ENCODE results near the gene JAG2.
A peak's percentile ranks its signal among the peaks of the same experiment; 100 is the strongest.

Gene JAG2

GRCh38 chr14:105203057-105203531 lies 34.5 kb upstream of the JAG2 start:
- peak; percentile 45 for DNase-seq (ENCODE audit: low read depth)

GRCh38 chr14:105201925-105202513 lies 33.4 kb upstream of the JAG2 start:
- DNase-seq (ENCODE audit: low read depth) = no peak

- no peak for DNase-seq (ENCODE audit: low read depth)
Observed at GRCh38 chr14:105201156-105201924, 32.8 kb upstream of the JAG2 start.

DNA sequence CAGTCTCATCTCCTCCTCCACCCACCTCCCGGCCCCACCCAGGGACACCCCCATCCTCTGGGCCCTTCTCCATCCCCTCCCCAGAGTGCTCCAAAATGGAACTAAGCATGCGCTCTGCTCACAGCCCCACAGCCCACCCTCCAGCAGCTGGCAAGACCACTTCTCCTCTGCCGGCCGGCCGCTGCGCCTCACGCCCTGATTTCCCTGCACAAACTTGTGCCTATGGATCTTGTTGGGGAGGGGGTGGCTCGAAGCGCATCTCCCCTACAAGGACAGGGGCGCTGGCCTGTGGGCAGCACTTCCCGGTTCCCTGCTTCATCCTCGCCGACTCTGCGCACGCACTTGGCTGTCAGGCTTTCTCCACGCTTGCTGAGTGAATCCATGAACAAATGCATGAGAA lies 32.1 kb upstream of the JAG2 start:
- no peak for DNase-seq (ENCODE audit: low read depth)

GRCh38 chr14:105200074-105200473 lies 31.5 kb upstream of the JAG2 start:
- no peak for DNase-seq (ENCODE audit: low read depth)

- peak; percentile 48 for DNase-seq (ENCODE audit: low read depth)
Observed at GRCh38 chr14:105199093-105199492, 30.5 kb upstream of the JAG2 start.

DNA sequence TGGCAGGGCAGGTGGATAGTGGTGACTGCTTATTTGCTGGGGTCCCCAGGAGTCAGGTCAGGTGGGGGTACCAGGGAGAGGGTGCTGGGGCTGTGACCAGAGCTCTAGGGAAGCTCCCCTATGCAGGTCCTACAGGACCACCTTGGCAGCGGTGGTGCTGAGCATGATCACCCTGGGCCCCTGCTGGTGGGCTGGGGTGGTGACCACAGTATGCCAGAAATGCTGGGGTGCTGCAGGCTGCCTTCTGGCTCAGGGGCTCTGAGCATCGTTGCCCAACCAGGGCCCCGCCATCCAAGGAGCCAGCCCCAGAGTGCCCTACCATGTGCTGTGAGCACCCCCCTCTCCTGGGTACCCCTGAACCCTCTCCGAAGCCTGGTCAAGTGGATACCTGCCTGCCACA lies 30.0 kb upstream of the JAG2 start:
- DNase-seq (ENCODE audit: low read depth) = no peak

DNA sequence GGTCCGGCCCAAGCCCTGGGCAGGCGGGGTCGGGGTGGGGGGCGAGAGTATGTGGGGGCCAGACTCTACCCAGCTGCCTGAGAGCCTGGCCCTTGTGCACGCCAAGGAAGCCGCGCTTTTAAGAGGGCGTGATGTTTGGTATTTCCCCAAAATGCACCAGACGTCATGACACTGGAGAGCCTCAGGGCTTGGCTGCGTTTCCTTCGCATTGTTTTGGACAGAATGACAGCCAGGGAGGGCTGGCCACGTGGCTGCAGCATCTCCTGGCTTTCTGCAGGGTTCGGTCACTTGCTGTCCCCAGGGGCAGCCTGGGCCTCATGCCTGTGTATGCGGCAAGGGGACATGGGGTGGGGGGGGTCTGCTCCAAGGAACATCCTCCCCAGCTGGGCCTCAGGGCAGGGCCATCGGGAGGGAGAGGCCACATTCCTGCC lies 28.6 kb upstream of the JAG2 start:
- no peak for DNase-seq (ENCODE audit: low read depth)

DNA sequence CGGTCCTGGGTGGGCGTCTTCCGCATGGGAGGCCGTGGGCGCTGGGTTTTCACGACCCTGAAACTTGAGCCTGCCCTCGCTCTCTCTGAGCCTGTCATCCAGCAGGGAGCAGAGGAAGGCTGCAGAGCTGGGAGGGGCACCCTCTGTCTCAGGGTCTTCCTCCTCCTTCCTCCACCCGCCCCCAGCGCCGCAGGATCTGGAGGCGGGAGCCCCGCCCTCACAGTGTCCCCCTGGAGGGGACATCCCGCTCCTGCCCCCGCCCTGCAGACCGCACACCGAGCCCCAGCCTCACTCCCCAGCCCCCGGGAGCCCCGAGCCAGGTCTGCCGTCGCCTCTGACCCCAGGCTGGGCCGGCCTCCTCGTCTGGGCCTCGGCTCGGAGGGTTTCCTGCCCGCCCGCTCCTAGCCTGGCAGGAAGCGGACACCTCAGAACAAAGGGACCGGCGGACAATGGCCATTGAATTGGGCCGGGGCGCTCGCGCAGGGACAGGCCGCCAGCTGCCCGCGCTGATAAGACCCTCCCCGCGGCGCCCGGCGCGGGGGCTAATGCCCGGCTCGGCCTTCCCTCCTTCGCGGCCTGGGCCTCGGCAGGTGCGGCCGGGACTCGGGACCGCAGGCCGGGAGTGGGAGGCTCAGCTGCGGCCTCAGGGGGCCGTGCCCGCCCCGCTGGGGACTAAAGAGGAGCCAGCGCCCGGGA lies 27.8 kb upstream of the JAG2 start:
- DNase-seq (ENCODE audit: low read depth) = no peak

DNA sequence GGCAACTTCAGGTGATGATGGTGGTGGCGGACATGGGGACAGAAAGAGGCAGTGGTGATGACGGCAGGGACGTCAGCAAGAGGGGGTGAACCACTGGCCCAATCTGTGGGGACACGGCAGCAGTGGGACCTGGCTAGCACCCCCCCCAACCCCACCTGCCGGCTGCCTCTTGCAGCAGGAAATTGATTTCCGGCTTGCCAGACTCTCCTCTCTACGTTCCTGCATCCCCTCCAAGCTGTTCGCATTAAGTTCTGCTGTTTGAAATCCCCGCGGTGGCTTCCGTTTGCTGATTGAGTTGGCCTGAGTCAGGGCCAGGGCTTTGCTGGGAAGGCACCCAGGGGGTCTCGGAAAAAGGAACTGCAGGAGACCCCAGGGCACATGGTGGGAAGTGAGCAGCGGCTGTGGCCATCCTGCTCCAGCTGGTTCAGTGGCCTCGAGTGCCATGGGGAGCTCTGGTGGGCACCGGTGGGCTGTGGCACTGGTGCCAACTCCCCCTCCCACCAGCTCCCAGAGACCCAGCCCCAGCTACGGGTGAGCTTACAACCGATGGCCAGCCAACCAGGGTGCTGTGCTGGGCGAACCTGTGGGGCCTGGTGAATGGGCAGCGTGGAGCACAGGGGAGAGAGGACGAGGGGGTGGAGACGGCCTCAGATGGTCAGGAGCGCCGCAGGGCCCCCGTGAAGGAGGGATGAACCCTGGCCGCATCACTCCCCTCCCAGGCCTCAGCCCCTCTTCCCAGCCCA lies 27.1 kb upstream of the JAG2 start:
- DNase-seq (ENCODE audit: low read depth) = no peak

DNA sequence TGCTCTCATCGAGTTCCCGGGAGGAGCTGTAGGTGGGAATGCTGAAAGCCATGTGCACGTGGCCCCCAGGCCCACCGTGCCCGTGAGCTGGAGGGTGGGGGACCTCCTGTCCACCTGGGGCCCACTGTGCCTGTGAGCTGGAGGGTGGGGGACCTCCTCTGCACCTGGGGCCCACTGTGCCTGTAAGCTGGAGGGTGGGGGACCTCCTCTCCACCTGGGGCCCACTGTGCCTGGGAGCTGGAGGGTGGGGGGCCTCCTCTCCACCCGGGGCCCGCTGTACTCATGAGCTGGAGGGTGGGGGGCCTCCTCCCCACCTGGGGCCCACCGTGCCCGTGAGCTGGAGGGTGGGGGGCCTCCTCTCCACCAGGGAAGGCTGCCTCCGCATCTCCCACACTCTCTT lies 26.5 kb upstream of the JAG2 start:
- no peak for DNase-seq (ENCODE audit: low read depth)

DNA sequence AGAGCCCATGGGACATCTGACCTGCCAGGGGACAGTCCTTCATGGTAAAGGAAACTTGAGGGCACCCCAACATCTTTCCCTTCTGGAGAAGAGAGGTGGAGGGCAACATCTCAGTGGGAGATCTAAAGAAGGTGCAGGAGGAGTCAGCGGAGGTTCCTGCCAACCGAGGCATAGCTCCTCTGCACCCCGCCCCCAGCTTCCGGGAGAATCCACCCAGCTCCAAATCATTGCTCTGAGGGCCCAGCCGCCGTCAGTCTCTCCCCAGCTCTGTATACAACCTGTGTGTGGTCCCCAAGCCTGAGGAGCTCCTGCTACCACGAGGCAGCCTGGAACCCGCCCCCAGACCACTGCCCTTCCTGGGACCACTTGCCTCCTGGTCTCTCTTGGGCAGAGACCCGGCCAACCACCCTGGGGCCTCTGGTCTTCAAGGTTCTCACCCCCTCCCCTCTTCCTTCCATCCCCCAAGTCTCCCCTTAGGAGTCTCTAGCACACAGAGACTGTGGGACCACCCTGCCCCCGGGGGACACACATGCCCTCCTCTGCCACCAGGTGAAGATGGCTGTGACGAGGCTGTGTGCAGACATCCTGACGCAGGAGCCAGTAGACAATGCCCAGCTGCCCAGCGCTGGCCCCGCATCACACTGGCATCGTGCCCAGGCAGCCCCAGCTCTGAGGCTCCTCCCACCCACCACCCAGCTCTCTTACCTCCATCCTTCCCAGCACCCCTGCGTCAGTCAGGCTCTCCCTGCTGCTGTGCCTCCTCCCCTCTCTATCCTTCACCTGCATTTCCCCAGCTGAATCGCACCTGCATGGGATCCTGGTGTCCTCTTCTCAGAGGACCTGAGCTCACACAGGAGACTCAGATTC lies 25.6 kb upstream of the JAG2 start:
- DNase-seq (ENCODE audit: low read depth) = peak; percentile 19

- no peak for DNase-seq (ENCODE audit: low read depth)
Observed at GRCh38 chr14:105192866-105193731, 24.5 kb upstream of the JAG2 start.

DNA sequence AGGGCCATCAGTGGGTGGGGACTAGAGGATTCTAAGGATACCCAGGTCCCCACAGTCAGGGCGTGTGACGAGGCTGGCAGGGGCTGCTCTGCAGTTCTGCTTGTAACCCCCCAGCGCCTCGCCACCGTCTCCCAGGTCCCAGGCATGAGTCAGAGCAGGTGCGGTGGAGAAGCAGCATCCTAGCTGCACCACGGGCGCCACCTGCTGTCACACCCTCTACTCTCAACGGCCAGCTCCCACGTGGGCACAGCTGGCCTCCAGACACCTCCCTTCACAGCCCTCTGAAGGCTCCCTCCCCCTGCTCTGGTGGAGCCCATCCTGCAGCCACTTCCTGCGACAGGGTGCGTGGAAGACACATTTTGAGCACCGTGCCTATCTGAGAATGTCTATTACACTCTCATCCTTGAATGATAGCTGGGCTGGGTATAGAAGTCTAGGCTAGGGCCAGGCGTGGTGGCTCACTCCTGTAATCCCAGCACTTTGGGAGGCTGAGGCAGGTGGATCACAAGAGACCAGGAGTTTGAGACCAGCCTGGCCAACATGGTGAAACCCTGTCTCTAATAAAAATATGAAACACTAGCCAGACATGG lies 19.5 kb upstream of the JAG2 start:
- no peak for DNase-seq (ENCODE audit: low read depth)

GRCh38 chr14:105187116-105187515 lies 18.5 kb upstream of the JAG2 start:
- no peak for DNase-seq (ENCODE audit: low read depth)

DNA sequence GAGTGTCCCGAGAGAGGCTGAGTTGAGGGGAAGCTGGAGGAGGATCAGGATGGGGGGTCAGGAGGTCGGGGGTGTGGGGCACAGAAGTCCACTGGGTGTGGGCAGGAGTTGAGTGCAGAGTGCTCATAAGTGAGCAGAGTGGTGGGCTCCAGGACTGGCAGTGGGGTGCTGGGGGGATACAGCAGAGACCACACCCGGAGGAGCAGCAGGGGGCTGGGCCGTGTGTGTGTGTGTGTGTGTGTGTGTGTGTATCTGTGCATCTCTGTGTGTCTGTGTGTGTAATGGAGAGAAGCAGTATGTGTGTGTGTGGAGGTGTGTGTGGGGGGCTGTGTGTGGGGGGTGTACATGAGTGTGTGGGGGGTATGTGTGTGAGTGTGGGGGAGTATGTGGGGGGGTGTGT lies 17.4 kb upstream of the JAG2 start:
- DNase-seq (ENCODE audit: low read depth) = no peak

- no peak for DNase-seq (ENCODE audit: low read depth)
Observed at GRCh38 chr14:105185001-105185400, 16.4 kb upstream of the JAG2 start.

DNA sequence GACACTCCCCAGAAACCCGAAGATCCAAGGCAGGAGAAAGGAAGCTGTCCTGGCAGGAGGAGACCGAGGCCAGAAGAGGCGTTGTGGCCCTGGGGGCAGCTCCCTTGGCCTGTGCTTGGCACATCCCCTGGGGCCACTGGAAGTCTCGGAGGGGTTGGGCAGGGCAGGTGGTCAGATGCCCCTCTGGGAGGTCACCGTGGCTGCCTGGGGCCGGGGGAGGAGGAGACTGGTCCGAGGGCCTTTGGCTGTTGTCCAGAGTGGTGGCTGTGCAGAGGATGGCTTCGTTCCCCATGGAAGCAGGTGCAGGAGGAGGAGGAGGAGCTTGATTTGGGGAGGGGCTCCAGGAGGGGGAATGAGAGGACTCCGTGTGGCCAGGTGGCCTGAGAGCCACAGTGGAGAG lies 15.9 kb upstream of the JAG2 start:
- DNase-seq (ENCODE audit: low read depth) = no peak

GRCh38 chr14:105182296-105183020 lies 13.9 kb upstream of the JAG2 start:
- no peak for DNase-seq (ENCODE audit: low read depth)
